PC-3 (cell line): ENCODE results near the gene SP140L. TPM values are rescaled to one million over a fixed set of nuclear protein-coding genes. Genes with fewer than 3 reads are reported as not detected.

ENCODE experiments used
- ATAC-seq: fragments of 200-7000 bp; cut with Tn5 transposase; 2 replicates; pipeline ENCODE4 v1.9.1; 2020; ENCODE audit warnings: mild to moderate bottlenecking, moderate library complexity
- BruUV-seq: library from RNA; stranded (reverse); fragments of 400-500 nt; replicated peaks from 2 replicates; lab custom pipeline; 2021; lab: Mats Ljungman, UMichigan
- CTCF ChIA-PET: fragments of 300-600 bp; sonication (Branson Sonifier 250); formaldehyde crosslinking; loops from one replicate; lab custom pipeline; 2022; ENCODE audit warnings: antibody characterized with exemption; lab: Charles Lee
- POLR2A ChIA-PET: fragments of 300-600 bp; sonication (Branson Sonifier 250); formaldehyde crosslinking; loops from one replicate; lab custom pipeline; 2022; ENCODE audit warnings: antibody characterized with exemption; ENCODE audit not compliant: unreplicated experiment; lab: Charles Lee
- DNase-seq: peaks from one replicate; pipeline ENCODE4 v3.0.0-alpha.2; 2015
- H2AFZ ChIP-seq: fragments of 300-600 bp; sonication (generic); 2 replicates; pipeline ENCODE4 v1.6.0; 2016; ENCODE audit warnings: antibody characterized with exemption, low read length
- H3F3A ChIP-seq: fragments of 300-600 bp; sonication (generic); one replicate; pipeline ENCODE4 v1.6.0; 2017; ENCODE audit warnings: antibody characterized with exemption, low read length, control low read depth, mild to moderate bottlenecking; ENCODE audit not compliant: unreplicated experiment
- H3K27ac ChIP-seq: fragments of 300-600 bp; sonication (generic); 2 replicates; pipeline ENCODE4 v1.5.1; 2016; ENCODE audit warnings: mild to moderate bottlenecking, low read length
- H3K27me3 ChIP-seq: fragments of 300-600 bp; sonication (generic); 2 replicates; pipeline ENCODE4 v1.6.1; 2016; ENCODE audit warnings: low read length, mixed read lengths
- H3K36me3 ChIP-seq: fragments of 300-600 bp; sonication (generic); 2 replicates; pipeline ENCODE4 v1.6.1; 2016; ENCODE audit warnings: low read depth, mixed run types, low read length, mixed read lengths
- H3K4me1 ChIP-seq: fragments of 300-600 bp; sonication (generic); 2 replicates; pipeline ENCODE4 v1.5.1; 2016; ENCODE audit warnings: low read length; ENCODE audit not compliant: insufficient read depth
- H3K4me2 ChIP-seq: fragments of 300-600 bp; sonication (generic); 2 replicates; pipeline ENCODE4 v1.6.0; 2016; ENCODE audit warnings: low read length
- H3K4me3 ChIP-seq: fragments of 300-600 bp; sonication (generic); 2 replicates; pipeline ENCODE4 v1.5.1; 2016; ENCODE audit warnings: mild to moderate bottlenecking, low read length, mixed read lengths
- H3K79me2 ChIP-seq: fragments of 300-600 bp; sonication (generic); 2 replicates; pipeline ENCODE4 v1.6.1; 2017; ENCODE audit warnings: low read length, mixed read lengths
- H3K9ac ChIP-seq: fragments of 300-600 bp; sonication (generic); 2 replicates; pipeline ENCODE4 v1.6.0; 2016; ENCODE audit warnings: mild to moderate bottlenecking, low read length
- H3K9me2 ChIP-seq: fragments of 300-600 bp; sonication (generic); replicated peaks from 2 replicates; pipeline ENCODE4 v1.6.1; 2016; ENCODE audit warnings: mixed run types, low read length, mixed read lengths
- H3K9me3 ChIP-seq: fragments of 300-600 bp; sonication (generic); 2 replicates; pipeline ENCODE4 v1.6.1; 2016; ENCODE audit warnings: low read length, mixed read lengths
- H4K20me1 ChIP-seq: fragments of 300-600 bp; sonication (generic); 2 replicates; pipeline ENCODE4 v1.6.1; 2016; ENCODE audit warnings: low read length, mixed read lengths
- CTCF ChIP-seq: fragments of 300-600 bp; sonication (generic); conservative IDR thresholded peaks from 2 replicates; pipeline ENCODE4 v1.5.1; 2017; ENCODE audit warnings: antibody characterized with exemption, low read depth, mild to moderate bottlenecking, low read length
- EZH2 ChIP-seq: fragments of 300-600 bp; sonication (generic); IDR thresholded peaks from one replicate; pipeline ENCODE4 v1.6.1; 2017; ENCODE audit warnings: antibody characterized with exemption, mild to moderate bottlenecking, low read length; ENCODE audit not compliant: unreplicated experiment
- EZH2phosphoT487 ChIP-seq: fragments of 300-600 bp; sonication (generic); IDR thresholded peaks from 2 replicates; pipeline ENCODE4 v1.6.1; 2018; ENCODE audit warnings: mild to moderate bottlenecking, antibody characterized with exemption, low read length, borderline replicate concordance
- intact Hi-C: fragments of 100-400 bp; cut with micrococcal nuclease; formaldehyde crosslinking; loops from 2 replicates; pipeline ENCODE4 v1.9.0; 2023
- total RNA-seq: library from RNA; depleted of rRNA; stranded (reverse); fragments of >200 nt; gene quantifications from 2 replicates; pipeline ENCODE4 v1.2.3, GENCODE V29; 2014

The SP140L gene
- total RNA-seq, 1 experiment from 2014 or later = 2.8 TPM

DNA sequence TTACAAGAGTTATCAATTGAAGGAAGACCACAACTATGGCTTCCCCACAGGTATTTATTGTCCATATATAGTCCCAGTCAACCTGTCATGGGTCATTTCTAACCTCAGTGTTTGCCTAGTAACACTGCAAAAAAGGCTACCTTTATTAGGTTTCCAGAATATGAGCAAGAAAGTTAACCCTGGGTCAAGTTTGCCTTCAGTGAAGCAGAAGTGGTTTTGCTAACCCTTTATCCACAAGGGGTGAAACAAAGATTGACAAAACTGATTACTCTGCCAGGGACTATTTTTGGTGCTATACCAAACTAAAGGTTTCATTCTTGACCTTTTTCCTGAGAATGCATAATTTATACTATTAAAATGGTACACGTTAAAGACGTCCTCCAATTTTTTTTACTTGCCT is 117.8 kb downstream of the SP140L start:
- peak; percentile 4 for DNase-seq
- intact Hi-C loops = no loop called here
- BruUV-seq = no TSS peak
- H3K79me2 ChIP-seq = no peaks in the 10 kb centered on the region
- TF ChIP-seq EZH2 (no peak), EZH2phosphoT487 (no peak), CTCF (no peak)
- no peaks in the 10 kb centered on the region for H4K20me1 ChIP-seq
- no peaks in the 10 kb centered on the region for H3K9me2 ChIP-seq
- no peaks in the 10 kb centered on the region for H3F3A ChIP-seq
- H3K9me3 ChIP-seq = no peaks in the 10 kb centered on the region
- H2AFZ ChIP-seq = no peak overlapping the region
- ChIA-PET POLR2A (no interaction called here), CTCF (no interaction called here)
- H3K9ac ChIP-seq = no peak overlapping the region
- no peaks in the 10 kb centered on the region for H3K27me3 ChIP-seq
- H3K4me3 ChIP-seq = no peak overlapping the region
- ATAC-seq = no peak
- peaks cover 18% of the 10 kb centered on the region; the same call in 1 of the 2 replicates for H3K36me3 ChIP-seq
- H3K27ac ChIP-seq = no peak overlapping the region
- H3K4me2 ChIP-seq = no peak overlapping the region
- H3K4me1 ChIP-seq = peaks cover 13% of the 10 kb centered on the region

DNA sequence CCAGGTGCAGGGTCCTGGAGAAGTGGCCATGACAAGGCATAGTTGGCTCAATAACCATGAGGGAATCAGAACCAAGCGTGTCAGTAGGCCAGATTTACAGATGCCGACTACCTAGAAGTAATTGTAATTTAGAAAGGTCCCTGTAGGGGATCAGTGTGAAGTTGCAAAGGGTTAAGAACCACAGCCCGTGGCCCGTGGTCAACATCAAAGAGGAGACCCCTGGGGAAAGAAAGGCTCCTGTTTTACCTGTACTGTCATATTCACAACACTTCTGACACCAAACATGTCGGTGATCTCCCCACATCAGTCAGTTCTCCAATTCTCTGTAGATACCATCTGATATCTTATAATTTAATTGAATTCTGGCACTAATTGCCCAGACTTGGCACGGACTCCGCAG is 120.0 kb downstream of the SP140L start:
- H3K27ac ChIP-seq = no peak overlapping the region
- no peak overlapping the region for H3K9ac ChIP-seq
- TF ChIP-seq CTCF = no peak
- TF ChIP-seq EZH2 = no peak
- TF ChIP-seq EZH2phosphoT487 = no peak
- peaks cover 18% of the 10 kb centered on the region for H3K36me3 ChIP-seq
- no peak for DNase-seq
- H3F3A ChIP-seq = no peaks in the 10 kb centered on the region
- POLR2A ChIA-PET = no interaction called here
- H3K9me2 ChIP-seq = no peaks in the 10 kb centered on the region
- no peak overlapping the region for H2AFZ ChIP-seq
- no peak overlapping the region for H3K4me2 ChIP-seq
- H4K20me1 ChIP-seq = no peaks in the 10 kb centered on the region
- H3K79me2 ChIP-seq = no peaks in the 10 kb centered on the region
- no peaks in the 10 kb centered on the region for H3K27me3 ChIP-seq
- no peak for ATAC-seq
- H3K9me3 ChIP-seq = no peaks in the 10 kb centered on the region
- H3K4me3 ChIP-seq = no peak overlapping the region
- no TSS peak for BruUV-seq
- H3K4me1 ChIP-seq = peaks cover 13% of the 10 kb centered on the region
- intact Hi-C loops = no loop called here
- CTCF ChIA-PET = no interaction called here

- no peaks in the 10 kb centered on the region for H3F3A ChIP-seq
- H3K9me3 ChIP-seq = no peaks in the 10 kb centered on the region
- CTCF ChIA-PET = no interaction called here
- H3K4me3 ChIP-seq = no peak overlapping the region
- no TSS peak for BruUV-seq
- H3K27me3 ChIP-seq = no peaks in the 10 kb centered on the region
- no peak overlapping the region for H2AFZ ChIP-seq
- no peak overlapping the region for H3K27ac ChIP-seq
- ATAC-seq = no peak
- no peak overlapping the region for H3K4me2 ChIP-seq
- no peak for DNase-seq
- H3K9me2 ChIP-seq = no peaks in the 10 kb centered on the region
- H3K4me1 ChIP-seq = peaks cover 12% of the 10 kb centered on the region
- intact Hi-C loops = no loop called here
- no peaks in the 10 kb centered on the region for H4K20me1 ChIP-seq
- TF ChIP-seq EZH2phosphoT487 = no peak
- no peak overlapping the region for H3K9ac ChIP-seq
- POLR2A ChIA-PET = no interaction called here
- no peaks in the 10 kb centered on the region for H3K79me2 ChIP-seq
- peaks cover 16% of the 10 kb centered on the region for H3K36me3 ChIP-seq
Observed at GRCh38 chr2:230447455-230448451, 120.8 kb downstream of the SP140L start.
